Stimulated activated CD8-positive, alpha-beta memory T cell treated with anti-CD3 and anti-CD28 coated beads, Interleukin-12 subunit alpha, Interleukin-12 subunit beta, amount 100 ng/mL, for 24 hours (primary cell): ENCODE data around the gene ZMIZ1.

ENCODE experiments used
- DNase-seq: peaks from one replicate; pipeline ENCODE4 v3.0.0-alpha.2; 2020; ENCODE audit errors: extremely low read depth

The ZMIZ1 gene

DNA sequence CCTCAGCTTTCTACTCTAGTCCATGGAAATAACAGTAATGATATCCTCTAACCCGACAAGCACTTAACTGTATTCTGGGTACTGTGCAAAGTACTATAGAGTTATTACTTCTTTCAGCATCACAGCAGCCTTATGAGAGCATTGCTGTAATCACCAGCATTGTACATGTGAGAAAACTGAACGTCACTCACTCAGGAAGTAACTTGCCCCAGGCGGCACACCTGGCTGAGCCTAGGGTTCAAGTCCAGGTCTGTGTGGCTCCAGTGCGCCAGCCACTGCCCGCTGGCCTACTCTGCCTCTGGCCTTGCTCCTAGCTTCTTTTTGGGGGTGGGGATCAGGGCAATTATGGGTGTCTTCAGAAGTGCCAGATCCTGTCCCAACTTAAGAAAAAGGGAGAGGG, 50.5 kb downstream of the ZMIZ1 start:
- no peak for DNase-seq

DNA sequence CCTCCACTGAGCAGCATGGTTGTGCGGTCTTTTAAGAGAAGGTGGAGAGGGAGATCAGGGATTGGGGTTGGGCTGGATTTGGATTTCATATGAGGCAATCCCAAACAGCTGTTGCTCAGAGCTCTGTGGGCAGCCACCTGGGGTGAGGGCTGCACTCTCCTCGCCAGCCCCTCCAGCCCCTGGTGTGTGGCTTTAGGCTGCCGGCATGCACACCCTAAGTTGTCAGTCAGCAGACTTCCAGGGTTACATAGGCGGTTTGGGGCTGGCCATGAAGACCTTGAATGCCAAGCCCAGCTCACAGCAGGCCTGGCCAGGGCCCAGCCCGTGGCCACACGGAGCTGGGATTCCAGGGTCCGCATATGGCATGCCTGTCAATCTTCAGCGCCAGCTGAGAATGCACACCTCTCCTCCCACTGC, 54.8 kb downstream of the ZMIZ1 start:
- DNase-seq = no peak

DNA sequence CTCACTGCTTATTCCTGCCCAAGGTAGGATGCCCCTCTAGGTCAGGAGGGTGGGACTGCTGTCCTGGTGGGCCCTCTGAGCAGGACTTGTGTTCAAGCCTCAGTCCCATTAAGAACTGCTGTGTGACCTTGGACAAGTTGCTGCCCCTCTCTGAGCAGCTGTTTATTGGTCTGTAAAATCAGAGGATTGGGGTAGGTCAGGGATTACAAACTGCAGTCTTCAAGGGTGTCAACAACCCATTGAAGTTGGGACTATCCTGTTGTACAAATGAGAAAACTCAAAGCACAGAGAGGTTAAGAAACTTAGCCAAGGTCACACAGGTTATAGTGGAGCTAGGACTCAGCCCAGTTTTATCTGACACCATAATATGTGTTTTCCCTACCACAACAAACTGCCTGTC, 55.3 kb downstream of the ZMIZ1 start:
- no peak for DNase-seq

DNA sequence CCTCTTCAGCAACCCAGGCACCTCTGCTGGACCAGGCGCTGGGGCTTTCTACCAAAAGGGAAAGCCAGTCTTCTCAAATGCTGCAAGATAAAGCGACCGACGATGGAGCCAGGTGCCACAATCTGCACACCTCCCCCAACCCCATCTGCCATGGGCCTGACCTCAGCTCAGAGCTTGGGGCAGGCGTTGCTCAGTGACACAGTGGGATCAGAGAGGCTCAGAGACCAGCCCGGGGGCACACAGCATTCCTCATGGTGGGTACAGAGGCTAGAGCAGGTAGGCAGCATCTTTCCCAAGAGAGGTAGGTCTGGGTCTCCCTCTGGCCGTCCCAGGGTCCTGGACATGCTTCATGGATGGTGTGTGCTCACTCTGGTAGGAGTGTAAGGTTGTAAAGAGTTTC, 56.3 kb downstream of the ZMIZ1 start:
- DNase-seq = no peak

DNA sequence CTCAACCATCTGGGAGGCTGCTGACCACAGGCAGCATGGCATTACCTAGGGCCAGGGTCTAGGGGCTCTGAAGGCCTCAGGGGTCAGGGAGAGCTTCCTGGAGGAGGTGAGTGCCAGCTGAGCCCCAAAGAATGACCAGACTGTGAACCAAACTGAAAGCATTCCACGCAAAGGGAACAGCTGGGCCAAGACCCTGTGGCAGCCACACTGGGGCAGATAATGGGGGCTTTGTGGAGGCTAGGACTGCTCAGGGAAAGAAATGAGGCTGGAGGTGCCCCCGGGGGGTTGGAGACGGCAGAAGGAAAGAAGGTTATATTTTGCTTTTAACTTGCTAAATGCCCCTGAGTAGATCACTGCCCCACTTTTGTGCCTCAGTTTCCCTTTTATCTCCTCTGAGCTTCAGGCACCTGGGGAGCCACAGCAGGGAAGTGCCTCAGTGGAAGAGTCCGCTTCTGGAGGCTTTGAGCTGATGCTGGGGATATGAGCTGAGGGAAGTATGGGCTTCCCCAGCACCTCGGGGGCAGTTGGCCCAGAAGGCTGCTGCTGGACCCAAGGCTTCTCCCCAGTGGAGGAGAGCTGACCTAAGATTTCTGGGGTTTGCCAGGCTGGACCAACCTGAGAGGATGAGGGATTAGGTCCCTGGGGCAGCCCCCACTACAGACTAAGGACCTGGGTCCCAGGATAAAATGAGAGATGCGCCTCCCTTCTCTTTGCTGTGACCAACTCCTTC, 57.8 kb downstream of the ZMIZ1 start:
- no peak for DNase-seq

DNA sequence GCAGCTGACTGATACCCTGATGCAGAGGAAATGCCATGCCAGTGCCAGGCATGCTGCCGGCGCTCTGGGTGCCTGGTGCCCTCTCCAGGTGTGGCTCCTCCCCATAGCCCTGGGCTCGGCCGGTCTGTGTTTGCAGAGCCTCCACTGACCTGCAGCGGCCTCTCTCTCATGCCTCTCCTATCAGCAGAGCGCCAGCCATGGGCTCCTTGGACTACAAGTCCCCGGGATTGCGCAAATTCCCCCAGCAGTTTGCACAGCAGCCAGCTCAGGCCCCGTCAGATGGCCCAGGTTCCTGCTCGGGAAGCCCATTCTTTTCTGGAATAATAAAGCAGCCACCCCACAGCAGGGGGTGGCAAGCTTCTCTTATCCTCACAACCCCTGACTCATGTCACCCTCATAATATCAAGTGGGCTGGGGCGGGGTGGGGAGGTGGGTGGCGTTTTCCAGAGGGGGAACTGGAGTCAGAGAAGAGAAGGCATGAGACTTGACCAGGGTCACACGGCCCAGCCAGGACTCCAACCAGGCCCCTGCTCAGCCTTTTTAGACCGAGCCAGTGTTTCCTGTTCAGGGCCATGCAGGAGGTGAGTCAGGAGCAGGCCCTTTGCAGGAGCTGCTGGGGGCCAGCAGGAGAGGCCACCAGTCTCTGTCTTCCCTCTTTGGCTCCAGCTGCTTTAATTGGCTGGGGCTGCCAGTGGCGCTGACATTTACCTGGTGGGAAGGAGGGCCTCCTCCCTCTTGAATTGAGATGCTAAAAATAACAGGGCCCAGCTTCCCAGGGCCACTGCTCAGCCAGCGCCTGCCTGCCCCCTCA, 58.6 kb downstream of the ZMIZ1 start:
- no peak for DNase-seq

DNA sequence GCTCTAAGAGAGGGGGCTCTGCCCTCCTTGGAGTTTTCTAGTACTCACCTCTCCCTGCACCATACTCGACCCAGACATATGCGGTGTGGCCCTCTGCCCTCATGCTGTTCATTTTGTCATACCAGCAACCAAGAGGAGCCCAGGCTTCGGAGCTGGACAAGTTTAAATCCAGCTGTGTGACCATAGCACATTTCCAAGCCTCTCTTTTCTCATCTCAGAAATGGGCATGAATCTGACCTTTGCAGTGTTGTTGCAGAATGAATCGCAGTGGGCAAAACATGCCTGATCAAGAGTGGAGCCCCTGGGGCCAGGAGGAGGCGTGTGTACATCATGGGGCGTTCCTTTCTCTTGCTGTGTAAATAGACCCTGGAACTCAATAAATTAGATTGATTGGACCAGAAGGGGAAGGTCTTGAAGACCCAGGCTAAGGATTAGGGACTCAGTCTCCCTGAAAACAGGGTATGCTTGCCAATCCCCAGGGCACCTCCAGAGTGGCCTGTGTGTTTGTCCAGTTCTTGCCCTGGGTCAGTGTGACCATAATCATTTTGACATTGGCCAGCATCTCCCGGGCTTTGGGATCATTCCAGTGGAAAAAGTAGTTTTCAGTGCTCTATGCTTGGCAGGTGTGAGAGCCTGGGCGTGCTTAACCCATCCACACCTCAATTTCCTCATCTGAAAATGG, 59.6 kb downstream of the ZMIZ1 start:
- no peak for DNase-seq

DNA sequence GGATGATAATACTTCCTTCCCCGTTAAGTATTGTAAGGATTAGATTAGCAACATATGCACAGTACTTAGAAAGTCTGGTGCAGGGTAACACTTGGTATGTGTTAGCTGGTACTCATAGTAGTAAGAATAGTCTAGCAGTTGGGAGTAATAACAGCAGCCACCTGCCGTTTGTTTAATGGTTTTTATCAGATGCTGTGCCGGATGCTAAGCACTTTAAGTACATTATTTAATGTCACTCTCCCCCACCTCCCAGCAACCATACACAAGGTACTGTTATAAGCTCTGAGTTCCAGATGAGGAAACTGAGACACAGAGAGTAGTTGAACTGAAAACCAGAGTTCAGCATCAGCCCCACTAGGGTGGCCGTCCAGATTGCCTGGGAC, 60.1 kb downstream of the ZMIZ1 start:
- DNase-seq = no peak

DNA sequence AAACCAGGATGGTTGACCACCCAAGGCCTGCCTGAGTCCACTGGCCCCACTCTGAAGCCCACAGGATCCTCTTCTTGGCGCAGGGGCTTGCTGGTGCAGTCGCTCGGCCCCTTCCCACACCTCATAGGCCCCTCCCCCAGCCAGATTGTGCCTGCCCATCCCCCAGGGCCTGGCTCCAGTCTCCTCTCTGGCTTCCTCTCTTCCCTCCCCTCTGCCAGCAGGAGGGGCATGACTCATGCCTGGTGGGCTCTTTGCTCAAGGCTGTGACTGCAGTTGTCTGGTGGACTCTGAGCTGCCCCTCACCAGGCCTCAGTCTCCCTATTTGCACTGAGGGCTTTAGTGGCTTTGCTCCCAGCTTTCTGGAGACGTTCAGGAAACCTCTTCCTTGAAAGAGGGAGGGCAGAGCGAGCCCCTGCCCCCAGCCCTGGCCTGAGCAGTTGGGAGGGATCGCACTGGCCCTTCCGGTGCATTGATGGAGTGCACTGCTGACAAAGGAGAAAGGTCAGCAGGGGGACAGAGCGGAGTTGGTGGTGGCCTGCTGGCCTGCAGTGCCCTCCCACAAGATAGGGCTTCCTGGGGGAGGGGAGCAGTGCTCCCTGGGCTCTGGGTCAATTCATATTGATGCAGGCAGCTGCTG, 60.7 kb downstream of the ZMIZ1 start:
- no peak for DNase-seq

DNA sequence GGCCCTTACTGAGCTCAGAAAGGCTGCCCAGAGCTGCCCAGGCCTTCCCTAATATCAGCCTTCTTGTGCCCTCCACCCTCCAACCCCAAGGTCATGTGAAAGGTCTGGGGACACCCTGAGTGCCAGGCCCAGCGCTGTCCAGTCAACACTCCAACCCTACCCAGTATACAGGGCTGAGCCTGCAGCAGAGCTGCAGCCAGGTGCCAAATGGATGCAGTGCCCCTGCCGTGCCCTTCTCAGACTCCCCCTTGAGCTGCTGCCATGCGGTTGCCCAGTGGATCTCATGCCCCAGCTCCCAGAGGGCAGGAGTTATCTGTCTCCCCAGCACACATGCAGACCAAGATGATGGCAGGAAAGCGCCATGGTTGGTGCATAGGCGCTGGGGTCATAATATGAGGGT, 61.5 kb downstream of the ZMIZ1 start:
- DNase-seq = no peak

DNA sequence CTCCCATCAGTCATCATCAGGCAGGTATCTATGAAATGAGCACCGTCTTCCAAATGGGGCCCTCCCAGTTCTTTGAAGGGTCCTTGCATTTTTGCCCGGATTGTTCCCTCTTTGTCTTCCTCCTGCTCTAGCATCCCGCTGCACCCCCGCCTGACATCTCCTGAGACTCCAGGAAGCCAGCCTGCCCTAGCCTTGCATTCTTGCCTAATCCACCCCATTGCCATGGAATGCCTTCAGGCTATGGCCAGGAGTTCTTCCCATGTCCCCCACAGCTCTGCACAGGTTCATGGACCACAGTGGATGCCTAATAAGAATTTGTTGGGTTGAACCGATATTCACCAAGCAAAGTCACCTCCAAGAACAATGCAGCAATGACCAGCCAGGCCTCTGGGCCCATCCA, 62.1 kb downstream of the ZMIZ1 start:
- no peak for DNase-seq

DNA sequence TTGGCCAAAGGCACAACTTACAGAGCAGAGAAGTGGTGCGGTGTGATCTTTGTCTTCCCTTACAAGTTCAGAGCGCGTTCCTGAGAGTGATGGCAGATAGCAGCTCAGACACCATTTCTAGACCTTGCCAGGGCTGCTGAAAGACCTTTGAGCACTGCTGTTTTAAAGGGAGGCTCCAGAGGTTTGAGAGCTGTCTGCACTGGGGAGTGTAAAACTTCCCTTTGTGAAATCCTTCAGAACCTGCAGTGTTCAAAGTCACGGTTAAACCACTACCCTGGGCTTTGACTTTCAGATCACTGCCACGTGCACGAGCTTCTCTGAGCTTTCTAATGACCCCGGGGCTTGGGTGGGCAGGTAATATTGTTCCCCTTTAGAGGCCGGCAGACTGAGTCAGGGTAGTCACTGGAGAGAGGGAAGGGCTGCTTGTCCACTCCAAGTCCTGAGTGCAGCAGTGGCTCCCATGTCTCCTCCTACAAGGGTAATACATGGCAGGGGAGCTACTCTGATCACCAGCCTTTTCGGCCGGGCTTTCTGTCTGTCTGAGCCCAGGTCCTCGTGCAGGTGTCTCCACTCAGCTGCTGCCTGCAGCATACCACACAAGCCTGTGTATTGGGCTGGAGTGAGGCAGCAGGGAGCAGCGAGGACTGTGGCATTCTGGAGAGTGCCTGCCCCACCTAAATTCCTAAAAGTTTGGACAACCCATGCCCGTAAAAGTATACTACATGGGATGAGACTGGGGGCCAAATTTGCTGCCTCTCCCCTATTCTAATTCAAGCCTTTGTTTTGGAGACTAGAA, 63.3 kb downstream of the ZMIZ1 start:
- no peak for DNase-seq

DNA sequence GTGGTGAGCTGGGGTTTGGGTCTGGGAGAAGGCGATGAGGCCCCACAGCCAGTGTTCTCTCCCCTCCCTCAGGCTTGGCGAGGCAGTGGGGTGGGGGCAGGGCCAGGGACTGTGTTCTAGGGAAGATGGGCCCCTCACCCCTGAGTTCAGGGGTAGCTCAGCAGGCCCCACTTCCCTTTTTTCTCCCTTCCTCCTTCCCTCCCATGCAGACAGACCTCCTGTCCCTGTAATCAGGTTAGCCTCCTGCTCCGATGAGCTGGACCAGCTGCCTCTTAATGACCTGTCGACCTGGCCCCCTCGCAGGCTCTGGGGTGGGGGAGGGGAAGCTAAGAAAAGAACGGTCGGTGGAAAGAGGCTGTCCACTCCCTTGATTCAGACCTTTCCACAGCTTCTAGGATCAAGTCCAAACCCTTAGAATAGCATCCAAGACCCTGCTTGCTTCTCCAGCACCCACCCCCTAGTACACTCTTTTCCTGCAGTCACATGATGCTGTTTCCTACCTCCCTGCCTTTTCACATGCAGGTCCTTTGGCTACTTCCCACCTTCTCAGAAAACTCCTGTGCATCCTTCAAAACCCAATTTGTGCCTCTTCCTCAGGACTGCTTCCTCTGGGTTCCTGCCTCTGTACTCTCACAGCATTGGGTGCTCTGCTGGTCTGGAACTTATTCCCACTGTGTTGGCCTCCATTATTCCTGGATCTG, 64.1 kb downstream of the ZMIZ1 start:
- DNase-seq = no peak

DNA sequence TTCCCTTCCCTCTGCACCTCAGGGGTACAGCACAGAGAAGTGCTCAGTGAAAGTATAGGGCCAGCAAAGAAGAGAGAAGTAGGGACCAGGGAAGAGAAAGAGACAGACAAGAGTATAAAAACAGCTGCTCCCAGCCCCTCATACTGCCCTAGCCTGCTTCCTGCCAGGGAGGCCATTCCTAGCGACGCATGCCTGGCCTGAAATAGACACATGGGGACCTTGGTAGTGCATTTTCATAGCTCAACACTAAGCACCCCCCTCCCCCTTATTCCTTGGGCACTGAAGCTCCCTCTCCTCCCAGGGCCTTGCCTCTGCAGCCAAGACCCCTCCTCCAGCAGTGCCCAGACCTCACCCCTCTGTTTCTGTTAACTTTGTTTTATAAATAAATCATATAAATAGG, 64.7 kb downstream of the ZMIZ1 start:
- DNase-seq = no peak

DNA sequence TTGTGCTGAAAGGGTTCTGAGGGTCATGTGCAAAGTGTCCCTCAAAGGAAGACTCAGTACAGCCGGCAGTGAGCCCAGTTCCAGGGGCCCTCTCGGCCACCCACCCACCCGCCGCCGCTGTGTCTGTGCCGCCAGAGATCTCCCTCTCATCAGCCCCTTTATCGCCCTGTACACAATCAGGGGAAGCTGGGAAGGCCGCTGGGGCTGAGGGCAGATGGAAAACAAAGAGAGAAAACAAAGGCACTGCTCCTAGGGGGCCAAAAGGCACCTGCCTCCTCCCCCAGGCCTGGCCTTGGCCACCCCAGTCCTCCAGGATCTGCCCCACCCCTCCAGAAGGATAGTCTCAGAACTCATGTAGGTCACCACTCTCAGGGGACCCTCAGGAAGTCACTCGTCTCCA, 67.0 kb downstream of the ZMIZ1 start:
- no peak for DNase-seq

DNA sequence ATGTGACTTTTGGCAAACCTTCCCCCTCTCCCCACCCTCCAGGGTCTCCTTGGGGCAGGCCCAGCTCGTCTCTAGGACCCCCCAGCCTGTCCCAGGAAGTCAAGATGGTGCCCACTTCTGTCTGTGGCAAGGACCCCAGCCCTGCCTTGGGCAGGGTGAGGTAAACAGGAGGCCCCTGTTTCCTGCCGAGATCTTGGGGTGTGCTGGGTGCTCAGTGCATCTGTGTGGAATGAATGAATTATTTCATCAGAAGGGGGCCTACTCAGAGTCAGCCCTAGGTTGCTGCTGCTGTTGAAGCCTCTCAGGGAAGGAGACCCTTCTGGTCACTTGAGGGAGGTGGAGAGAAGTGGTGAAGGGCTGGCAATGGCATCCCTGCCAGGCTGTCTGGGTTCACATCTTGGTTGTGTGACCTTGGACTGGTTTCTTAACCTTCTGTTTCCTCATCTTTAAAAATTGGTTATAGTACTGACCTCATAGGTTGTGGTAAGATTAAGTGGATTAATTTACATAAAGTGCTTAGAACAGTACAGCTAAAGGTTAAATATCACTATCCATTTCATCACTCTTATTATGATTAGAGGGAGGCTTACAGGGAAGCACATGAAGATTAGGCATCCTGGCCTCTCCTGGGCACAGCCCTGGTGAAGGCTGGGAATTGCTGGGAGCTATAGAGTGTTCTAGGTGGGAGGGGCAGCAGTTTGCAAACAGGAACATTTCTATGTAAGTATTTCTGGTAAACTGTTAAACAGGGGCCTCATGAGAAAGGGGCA, 67.7 kb downstream of the ZMIZ1 start:
- no peak for DNase-seq

DNA sequence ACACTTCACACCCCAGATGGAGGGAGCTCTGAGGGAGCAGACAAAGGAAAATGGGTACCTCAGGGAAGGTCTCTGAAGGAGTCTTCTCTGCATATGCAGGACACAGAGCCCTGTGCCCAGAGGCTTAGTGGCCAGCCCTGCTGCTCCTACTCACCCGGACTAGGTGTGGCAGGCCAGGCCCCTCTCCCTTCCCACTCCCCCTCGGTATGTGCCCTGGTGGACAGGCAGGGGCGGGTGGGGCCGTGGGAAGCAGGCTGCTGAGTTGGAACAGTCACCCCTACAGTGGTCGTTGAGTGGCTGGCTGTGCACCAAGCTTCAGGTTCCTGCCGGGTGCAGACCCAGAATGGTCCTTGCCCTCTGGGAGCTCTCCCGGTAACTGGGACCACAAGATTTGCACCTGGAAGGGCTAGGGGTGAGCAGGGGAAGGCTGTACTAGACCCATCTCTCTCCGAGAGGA, 68.6 kb downstream of the ZMIZ1 start:
- DNase-seq = no peak

DNA sequence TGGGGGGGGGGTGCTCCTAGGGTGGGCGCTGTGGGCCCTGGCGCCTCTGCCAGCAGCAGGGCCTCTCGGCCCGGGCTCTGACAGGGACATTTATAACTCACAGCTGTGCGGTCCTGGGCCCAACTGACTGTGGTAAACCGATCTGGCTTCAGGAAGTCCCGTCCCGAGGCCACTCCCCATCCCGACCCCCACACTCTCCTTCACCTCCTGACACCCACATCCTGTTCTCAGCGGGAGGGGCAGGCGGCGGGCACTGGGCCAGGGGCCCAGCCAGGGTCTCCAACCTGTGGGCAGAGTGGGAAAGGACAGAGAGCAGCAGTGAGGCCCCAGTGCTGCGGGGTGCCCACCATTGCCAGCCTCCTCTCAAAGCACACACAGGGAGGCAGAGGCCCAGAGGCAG, 69.1 kb downstream of the ZMIZ1 start:
- DNase-seq = no peak

DNA sequence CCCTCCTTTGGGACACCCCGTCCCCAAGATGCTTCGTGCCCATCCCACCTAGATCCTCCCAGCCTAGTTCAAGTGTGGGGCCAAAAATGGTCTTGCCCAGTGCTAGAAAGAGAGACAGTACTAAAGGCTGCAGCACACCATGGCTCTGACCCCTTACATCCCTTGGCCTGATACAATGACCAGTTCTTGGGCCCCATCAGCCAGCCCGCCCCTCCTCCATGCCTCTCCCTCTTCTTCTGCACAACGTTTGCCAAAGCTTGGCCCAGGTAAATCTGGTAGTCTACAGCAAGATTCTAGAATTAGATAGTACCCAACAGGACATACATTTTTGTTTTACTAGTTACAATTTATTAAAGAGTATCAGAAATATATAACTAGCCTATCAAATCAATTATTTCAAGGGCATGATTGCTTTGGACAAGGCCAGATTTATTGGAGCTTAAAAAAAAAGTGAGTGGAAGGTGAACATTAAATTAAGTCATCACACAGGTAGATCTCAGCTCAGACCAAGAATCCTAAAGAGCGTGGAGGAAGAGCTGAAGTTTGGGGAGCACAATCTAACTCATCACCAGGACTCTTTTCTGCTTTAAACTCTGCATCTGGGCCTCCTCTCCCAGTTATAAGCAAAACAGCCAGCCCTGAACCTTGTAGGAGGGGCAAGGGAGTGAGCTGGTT, 69.8 kb downstream of the ZMIZ1 start:
- no peak for DNase-seq
